SW 1271 (cell line): ENCODE results near the gene MICU2.

Experiments used
- DNase-seq, 2 experiments: peaks; one replicate each; lab custom pipeline; 2025; lab: John Stamatoyannopoulos, UW

Gene MICU2, protein sequence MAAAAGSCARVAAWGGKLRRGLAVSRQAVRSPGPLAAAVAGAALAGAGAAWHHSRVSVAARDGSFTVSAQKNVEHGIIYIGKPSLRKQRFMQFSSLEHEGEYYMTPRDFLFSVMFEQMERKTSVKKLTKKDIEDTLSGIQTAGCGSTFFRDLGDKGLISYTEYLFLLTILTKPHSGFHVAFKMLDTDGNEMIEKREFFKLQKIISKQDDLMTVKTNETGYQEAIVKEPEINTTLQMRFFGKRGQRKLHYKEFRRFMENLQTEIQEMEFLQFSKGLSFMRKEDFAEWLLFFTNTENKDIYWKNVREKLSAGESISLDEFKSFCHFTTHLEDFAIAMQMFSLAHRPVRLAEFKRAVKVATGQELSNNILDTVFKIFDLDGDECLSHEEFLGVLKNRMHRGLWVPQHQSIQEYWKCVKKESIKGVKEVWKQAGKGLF

DNA sequence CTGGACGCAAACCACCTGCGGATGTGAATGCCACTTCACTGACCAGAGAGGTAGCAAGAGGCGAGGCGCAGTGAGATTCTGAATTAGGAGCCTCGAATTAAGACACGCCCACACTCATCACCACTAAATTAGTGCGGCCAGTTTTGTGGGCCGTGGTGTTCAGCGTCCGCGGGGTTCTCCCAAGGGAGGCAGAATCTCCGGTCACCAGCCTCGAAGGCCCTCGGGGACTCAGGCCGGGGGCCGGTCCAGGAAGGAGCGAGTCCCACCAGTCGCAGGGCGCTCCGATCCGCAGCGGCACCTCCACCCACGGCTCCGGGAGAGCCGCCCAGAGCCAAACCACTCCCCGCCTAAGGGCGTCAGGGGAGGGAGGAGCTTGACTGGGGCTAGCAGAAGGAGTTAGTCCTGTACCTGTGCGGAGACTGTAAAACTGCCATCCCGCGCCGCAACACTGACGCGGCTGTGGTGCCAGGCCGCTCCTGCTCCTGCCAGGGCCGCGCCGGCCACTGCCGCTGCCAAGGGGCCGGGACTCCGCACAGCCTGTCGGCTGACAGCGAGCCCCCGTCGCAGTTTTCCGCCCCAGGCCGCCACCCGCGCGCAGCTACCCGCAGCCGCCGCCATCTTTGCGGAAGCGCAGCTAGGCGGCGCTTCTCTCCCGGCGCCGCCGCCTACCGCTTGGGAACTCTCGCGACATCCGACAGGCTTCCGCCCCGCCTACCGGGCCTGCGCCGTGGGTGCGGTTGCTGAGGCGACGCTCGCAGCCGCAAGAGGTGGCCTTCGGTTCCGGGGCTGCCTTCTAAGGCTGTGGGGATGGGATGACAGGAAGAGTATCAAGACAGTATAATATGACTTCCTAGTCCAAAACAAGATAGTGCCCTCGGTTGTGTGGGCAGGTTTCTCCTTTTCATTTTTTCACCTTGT is at the start of gene MICU2:
MICU2 (minus strand) TSS at position 640 of the 918 bp plus-strand sequence; CDS start at position 618, 22 bp downstream.
- DNase-seq: peak; percentile 74 to 85

DNA sequence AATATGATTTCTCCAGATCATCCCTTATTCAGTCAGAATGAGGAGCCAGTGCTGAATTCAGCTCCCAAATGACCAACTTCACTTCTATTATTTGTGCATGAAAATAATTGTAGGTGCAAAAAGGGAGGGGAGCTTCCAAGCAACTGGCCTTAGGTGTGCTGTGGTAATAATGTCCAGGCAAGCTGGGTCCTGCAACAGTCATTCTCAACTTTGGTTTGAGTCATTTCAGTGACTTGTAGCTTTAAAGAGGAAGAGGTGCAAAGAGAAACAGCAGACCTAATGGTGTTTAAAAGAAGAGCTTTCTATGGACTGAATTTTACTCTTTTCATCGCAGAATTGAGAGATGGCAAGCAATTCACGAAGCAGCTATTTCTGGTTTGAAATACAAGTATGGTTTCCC is 37.7 kb upstream of the MICU2 start:
- no peak for DNase-seq

- no peak for DNase-seq
These were observed 35.6 kb upstream of the MICU2 start for GRCh38 chr13:21639561-21639960.

- peak in 1 of 2 experiments; percentile 19 for DNase-seq
These were observed 34.6 kb upstream of the MICU2 start for GRCh38 chr13:21638319-21639282.

DNA sequence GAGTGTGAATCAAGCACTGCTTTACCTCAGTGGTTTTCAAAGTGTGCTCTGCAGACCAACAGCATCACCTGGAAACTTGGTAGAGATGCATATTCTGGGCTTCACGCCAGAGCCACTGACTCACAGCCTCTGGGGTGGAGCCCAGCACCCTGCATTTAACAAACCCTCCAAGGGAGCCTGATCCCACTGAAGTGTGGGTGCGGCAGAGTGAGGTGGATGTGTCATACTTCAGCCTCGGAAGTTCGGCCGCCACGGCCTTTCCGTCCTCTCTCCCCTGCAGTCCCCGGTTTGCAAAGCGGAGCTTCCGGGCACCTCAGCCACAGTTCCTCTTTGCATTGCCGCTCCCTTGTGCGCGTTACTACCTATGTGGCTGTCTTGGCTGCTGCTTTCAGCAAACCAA is 33.3 kb upstream of the MICU2 start:
- DNase-seq: peak; percentile 18 to 57

GRCh38 chr13:21636656-21637055 is 32.7 kb upstream of the MICU2 start:
- no peak for DNase-seq

- no peak for DNase-seq
These were observed 28.2 kb upstream of the MICU2 start for GRCh38 chr13:21632196-21632595.

GRCh38 chr13:21625366-21625765 is 21.4 kb upstream of the MICU2 start:
- peak in 1 of 2 experiments; percentile 48 for DNase-seq

DNA sequence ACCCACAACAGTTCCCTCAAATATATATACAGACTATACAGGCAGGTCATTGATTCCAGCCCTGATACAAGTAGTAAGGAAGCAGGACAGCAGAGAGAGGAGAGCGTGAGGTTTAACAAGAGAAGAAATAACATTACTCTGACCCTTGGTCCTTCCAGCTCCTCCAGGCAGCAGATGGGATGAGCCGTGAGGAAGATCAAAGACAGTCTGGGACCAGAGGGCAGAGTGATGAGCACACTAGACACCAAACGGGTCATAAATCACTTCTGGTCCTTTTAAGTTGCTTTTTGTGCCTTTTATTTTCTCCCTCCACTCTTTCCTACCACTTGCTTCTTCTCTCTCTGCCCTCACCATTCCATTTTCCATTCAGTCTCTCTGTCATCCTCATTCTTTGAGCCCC is 16.9 kb upstream of the MICU2 start:
- DNase-seq: no peak

DNA sequence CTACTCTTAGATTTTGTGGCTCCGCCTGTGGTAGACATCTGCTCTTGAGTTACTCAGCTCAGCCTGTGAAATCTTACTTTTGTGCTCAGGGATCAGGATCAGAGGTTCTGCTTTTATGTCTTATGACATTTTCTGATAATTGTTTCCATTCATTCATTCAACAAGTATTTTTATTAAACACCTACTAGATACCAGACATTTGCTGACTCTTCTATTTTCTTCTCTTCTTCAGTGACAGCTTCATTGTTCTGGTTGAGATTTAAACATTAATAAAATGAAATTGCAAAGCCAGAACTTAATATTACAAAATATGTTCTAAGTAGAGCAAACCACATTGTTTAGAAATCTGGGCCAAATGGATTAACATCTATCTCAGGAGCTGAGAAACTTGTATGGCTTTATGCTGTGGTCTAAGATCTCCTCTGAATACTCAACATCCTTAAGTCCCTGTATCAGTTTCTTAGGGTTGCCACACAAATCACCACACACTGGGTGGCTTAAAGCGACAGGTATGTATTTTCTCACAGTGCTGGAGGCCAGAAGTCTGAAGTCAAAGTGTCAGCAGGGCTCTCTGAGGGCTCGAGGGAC is 15.8 kb upstream of the MICU2 start:
- DNase-seq: no peak

- DNase-seq: no peak
These were observed 12.9 kb upstream of the MICU2 start for GRCh38 chr13:21616880-21617279.

- DNase-seq: no peak
These were observed 12.4 kb upstream of the MICU2 start for GRCh38 chr13:21616205-21616866.

DNA sequence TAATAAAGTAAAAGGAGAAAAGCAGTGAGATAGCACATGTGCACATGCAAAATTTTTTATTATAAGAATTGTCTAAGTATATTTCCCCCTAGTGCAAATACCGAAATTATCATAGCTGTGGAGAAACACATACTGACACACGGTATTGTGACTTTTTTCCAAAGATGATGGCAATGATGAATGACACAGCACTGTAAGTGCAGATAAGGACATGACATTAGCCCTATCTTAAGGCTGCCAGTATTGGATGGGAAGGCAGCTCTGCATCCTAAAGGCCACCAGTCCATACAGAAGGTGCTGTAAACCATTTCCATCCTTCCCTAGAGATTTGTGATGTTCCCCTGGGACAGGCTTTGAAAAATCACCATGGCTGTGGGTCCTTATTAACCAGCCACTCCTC is 11.5 kb upstream of the MICU2 start:
- DNase-seq: no peak

DNA sequence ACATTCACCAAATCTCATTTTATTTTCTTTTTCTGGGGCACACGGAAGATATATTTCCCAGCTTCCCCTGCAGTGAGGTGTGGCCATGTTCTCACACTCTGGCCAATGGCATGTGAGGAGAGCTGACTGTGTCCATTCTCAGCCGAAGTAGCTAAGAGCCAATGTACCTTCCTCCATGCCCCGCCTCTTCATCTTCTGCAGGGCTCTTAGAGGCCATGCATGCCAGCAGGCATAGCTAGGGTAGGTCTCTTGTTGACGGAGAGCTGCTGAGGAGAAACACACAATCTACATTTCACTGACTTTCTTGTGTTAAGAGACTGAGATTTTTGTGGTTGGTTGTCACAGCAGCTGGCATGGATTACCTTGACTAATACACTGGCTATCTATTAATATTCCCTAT is 9.8 kb upstream of the MICU2 start:
- no peak for DNase-seq

DNA sequence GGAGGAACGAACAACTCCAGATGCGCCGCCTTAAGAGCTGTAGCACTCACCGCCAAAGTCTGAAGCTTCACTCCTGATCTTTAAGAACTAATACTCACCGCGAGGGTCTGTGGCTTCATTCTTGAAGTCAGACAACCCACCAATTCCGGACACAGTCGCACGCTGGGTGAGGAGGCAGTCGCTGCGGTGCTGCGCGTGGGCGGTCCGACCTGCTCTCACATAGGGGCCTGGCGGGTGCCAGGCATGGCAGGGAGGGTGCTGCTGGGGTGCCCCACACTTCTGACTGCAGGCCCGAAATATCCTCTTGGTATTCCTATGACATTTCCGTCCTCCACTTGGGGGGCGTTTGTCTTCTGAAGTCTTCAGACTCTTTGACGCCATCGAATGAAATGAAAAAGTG is 7.4 kb upstream of the MICU2 start:
- no peak for DNase-seq

- DNase-seq: no peak
These were observed 6.7 kb upstream of the MICU2 start for GRCh38 chr13:21610687-21611086.

- DNase-seq: no peak
These were observed 5.0 kb upstream of the MICU2 start for GRCh38 chr13:21608961-21609360.

DNA sequence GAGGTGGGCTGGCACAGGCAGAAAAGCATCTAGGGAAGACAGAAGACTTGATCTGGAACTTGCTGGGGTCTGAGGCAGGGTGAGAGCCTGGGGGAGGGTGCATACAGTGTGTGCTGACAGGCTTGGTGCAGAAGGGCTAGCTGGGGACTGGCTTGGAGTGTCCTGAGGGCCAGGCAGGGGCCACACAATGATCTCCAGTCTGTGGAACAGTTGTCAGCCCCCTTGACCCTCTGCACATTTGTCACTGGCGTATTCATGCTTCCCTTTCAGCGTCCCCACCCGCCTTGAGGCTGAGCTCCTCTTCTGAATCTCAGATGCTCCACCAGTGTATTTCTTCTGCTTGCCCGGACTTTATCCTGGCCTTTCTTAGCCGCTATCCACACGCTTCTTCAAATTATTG is 2.8 kb upstream of the MICU2 start:
- DNase-seq: no peak

DNA sequence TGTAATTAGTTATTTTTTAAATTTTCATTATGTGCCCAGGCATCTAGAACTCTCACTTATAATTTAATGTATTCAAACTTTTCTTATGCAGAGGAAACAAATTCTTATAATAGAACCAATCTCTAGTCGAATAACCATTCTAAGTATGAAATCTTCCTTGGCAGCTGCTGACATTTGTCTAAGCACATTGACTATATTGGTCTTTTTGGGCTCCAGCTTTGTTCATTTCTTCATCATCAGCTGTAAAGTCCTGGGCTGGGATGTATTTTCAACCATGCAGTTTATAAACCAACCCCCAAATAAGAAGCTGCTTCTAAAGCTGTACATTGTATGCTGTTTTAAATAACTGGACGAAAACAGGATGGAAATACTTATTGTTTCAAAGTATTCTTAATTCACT is 2.3 kb upstream of the MICU2 start:
- DNase-seq: no peak

- no peak for DNase-seq
These were observed 7.2 kb downstream of the MICU2 start for GRCh38 chr13:21596722-21597121.

- no peak for DNase-seq
These were observed 8.5 kb downstream of the MICU2 start for GRCh38 chr13:21595546-21595822.
